HS-5 (cell line): ENCODE data around the gene RNU1-3.
A peak's percentile ranks its signal among the peaks of the same experiment; 100 is the strongest.
"Not testable (repeated sequence)": the region's sequence is repeated elsewhere in the genome, so short reads cannot be mapped to it uniquely, and the experiment has no call there.

ENCODE experiments used
- DNase-seq: peaks from one replicate; pipeline ENCODE4 v3.0.0-alpha.2; 2012; ENCODE audit warnings: low read depth

Gene RNU1-3

DNA sequence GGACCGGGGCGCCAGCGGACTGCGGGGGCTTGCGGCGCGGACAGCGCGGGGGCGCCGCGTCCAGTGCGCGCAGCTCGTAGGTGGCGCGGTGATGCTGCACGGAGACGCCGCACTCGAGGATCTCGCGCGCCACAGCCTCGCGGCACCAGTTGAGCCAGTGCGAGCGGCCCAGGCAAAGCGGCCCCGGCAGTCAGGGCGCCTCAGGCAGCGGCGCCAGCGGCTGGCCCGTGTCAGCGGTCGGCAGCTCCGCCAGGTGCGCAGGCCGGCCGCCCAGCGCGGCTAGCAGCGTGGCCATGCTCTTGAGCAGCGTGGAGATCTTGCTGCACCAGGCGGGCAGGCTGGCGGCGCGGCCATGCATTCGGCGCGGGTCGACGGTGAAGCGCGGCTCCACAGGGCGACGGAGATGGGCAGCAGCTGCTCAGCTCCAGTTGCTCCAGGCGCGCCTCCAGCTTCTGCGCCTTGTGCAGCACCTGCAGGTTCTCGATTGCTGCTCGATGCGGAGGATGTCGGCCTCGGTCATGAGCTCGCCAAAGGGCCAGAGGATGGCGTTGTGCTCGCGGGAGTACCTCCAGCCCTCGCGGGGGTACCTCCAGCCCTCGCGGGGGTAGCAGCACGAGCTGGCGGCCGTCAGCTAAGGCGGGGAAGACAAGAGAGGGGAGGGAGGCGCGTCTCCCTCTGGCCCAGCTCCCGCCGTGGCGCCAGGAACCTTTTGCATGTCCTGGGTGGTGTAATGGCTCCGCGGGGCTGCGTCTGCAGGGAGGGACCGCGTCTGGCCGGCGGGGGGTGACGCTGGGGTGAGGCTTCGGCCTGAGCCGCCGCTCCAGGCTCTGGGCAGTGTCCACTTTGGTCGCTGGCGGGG, 26.9 kb upstream of the RNU1-3 start:
- DNase-seq: not testable (repeated sequence)

DNA sequence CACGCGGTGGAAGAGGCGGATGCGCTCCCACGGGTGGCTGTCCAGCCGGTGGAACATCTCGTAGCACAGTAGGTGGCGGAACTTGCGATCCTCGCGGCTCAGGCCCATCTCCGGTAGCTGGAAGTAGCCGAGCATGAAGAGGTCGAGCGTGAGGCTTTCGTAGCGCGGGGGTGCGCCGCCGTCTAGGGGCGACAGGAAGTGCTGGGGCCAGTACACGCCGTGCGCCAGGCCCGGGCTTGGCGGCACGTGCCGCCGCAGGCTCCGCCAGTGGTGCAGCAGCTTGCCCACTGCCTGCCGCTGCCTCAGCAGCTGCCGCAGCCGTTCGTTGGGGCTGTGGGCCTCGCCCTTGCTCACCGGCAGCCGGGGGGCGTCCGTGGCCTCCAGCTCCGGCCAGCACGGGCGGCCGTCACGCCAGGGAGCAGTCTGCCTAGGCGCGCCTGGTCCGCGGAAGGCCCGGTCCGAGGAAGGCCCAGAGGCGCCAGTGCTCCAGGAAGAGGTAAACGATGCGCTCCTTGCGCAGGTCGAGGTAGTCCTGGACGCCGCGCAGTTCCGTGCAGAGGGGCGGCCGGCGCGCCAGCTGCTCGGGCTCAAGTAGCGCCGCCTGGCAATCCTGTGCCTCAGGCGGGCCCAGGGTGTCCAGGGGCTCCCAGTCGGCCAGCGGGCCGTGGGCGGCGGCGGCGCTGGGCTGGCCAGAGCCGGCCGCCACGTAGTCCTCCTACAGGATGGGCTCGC, 26.1 kb upstream of the RNU1-3 start:
- not testable (repeated sequence) for DNase-seq

DNA sequence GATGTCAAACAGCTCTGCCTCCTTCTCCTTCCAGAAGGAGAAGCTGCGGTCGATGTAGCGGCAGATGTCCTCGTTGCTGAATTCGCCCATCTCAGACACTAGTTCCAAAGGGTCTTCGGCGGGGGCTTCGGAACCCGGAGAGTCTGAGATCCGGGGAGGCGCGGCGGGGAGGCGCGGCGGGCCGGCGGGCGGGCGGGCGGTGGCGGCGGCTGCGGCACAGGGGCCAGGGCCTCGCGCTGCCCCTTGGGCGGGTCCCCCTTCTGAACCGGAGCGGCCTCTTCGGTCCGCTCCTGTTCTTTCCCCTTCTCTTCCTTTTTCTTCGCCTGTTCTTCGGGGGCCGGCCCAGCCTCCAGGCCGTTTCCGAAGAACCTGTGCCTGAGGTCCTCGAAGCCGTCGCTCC, 25.5 kb upstream of the RNU1-3 start:
- not testable (repeated sequence) for DNase-seq

DNA sequence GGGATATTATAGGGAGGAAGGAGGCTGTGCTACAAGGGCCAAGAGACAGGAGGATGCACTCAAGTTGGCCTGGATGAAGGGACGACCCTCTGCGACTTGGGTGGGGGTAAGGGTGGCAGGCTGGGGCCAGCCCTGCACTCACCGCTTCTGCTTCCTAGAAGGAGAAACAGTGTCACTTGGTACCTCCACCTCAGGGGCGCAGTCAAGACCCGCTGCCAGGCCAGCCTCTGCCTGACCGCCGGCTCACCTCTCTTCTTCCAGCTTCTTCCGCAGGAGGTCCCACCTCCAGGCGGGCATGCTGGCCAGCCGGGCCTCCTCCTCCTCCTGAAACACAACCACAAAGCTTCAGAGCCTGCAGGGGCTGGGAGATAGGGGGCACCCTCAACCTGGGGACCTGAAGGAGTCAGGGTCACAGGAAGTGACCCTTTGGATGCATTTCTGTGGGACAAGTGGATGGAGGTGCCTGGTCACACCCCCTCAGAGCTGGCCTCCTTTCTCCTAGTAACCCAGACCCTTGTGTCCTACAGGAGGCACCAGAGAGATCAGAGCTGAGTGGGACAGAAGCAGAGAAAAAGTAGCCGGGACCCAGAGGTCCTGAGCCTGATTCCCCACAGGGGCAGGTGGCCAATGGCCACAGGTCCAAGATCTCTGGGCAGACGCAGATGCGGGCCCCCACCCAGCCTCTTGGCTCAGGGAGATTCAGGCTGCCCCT, 24.4 kb upstream of the RNU1-3 start:
- DNase-seq: not testable (repeated sequence)

DNA sequence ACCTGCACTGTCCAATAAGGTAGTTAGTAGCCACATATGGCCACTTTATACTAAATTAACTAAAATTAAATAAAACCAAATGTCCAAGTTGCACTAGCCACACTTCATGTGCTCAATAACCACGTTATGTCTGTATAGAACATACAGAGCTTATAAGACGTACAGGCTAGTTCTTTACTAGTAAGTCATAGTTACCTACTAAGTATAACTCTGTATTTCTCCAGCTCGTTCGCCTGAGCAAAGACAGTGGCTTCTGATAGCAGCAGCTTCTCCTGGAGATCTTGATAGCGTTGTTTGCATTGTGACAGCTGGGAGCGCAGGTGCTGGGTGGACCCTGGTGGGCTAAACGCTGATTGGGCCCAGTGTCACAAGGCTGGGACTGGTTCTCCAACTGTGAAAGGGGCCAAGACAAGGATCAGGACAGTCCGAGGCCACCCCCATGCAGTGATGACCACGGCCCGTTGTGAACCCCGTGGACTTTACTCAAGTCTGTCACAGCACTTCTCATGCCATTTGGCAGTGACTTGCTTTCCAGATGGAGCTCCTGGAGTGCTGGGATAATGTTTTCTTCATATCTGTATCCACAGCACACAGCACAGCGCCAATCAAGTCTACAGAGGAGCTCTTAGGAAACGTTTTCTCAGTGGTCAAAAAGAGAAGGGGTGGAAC, 20.5 kb upstream of the RNU1-3 start:
- DNase-seq: not testable (repeated sequence)

DNA sequence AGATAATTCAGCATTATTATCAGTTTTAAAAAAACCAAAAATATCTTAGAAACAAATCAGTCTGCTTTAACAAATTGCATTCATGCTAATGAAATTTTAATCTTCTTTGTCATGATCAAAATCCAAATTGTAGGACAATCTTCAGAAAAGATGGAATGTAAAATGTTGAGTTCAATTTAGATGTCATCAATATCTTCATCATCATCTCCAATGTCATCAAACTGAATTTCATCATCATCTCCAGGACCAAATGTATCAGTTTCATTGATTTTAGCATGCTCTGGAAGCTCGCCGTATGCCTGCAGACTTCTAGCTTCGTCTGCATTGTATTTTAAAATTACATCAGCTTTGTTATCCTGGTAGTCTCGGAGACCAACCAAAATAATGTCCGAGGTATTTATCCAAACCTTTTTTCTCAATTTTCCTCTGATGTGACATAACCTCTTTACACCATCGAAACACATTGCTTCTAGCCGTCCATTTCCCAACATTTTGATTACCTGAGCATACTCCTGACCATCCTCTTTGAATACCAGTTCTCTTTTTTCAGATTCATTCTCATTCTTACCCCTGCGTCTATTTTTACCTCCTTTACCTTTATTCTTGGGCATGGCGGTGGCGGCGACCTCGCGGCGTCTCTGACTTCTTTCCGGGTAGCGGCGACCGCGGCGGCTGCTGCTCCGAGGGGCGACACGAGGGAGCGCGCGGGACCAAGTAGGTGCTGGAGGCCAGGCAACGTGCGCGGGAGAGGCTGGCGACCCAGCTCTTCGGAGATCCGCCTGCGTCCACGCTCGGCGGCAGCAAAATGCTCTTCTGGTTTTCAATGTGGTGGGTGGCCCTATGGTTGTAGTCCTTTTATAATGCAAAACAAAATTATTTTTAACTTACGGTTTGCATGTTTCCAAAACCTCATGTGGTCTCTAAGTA, 19.0 kb upstream of the RNU1-3 start:
- not testable (repeated sequence) for DNase-seq

DNA sequence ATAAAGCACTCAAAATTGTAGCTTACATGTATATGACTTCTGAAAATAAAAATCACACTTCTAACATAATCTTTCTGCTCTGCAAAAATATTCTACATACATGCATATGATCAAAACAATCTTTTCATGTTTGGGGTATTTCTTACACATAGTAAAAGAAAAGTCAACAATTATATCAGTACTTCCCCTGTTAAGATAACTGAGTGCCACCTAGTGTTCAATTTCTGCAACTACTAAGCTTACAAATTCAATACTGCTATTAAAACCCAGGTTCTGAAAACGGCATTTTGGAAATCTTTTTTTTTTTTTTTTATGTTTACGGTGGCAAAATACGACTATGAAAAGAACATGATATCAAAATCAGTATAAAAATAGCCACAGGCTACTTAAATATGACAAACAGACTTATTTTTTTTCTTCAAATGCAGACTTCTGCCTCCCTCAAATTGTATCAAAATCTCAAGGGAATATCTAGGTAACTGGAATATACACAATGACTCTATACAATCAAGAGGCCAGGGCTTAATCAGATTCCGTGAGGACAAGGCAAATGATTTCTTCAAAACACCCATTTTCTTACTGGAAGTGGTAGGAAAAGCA, 18.1 kb upstream of the RNU1-3 start:
- DNase-seq: not testable (repeated sequence)

DNA sequence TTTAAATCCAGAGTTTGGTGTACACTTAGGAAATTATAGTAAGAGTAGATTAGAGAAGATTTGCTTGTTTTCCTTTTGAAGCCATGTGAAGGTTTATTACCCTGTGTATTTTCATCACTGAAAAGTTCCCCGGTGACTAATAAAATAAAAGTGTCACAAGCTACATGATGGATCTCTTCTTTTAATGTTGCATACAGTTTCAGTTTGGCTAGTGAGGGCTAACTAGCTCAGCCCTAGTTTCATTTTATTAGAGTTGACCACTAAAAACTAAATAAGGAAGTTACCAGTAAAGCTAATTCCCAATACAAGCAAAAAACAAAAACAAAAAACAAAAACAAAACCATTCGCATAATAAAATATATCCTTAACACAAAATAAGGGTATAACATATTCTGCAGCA, 17.4 kb upstream of the RNU1-3 start:
- DNase-seq: not testable (repeated sequence)

DNA sequence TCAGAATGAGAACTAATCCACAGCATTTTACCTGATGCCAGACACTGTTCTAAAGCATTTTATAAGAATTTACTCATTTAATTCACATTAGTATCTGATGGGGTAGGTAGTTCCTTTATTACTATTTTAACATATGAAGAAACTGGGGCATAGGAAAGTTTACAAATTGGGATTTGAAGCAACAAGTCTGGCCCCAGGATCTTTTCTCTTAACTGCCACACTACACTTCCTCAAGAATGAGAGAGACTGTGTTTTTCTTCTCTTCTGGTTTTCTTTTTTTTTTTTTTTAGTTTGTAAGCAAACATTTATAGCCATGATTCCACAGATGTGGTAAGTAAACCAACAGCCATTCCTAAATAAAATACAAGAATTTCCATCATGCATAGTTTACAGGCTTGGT, 16.1 kb upstream of the RNU1-3 start:
- not testable (repeated sequence) for DNase-seq

DNA sequence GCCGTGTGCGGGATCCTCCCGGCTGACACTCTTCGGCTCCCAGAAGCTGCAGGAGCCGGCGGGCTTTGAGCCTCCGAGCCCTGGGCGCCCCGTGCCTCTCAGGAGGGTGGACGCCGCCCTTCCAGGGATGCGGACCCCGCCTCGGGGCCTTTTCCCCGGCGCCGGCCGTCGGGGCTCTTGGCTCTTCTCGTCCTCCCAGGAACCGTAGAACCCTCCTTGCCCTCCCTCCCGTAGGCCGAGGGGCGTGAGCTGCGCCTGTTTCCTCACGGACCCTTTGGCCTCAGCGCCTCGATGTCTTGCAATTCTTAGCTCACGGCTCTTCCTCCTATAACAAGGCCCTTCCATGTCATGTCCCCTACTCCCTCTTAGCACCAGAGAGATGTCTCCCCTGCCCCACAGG, 13.6 kb upstream of the RNU1-3 start:
- DNase-seq: not testable (repeated sequence)

DNA sequence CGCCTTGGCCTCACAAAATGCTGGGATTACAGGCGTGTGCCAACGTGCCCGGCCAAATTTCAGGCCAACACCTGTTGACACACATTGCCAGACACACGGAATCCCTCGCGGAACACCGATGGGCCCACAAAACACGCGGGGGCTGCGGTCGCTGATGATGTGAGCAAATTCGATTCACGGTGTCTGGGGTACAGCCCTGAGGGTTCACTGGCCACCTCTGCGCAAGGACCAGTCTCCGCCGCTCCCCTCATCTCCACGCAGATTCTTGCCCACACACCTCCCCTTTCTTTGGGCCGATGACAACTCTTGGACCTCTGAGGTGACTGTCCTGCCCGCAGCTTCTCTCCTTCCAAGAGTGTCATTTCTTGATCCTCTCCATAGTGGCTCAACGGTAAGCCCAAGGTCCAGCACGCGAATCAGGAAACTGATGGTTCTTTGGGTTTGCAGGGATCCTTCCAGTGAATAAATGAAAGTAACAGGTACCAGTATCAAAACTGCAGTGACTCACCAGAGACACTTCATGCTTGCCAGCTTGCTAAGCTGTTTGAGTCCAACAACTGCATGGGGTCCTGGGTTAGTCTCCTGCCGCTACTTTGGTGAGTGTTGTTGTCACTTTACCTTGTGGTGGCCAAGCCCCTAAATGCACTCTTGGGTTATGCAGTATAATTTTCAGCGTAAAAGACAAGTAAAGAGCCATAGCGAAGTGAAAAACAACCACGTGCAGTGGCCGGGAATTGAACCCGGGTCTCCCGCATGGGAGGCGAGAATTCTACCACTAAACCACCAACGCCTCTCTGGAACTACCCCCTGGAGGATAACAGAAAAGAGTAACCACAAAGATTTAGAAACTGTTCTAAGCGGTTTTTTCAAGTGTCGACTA, 11.0 kb upstream of the RNU1-3 start:
- DNase-seq: peak; percentile 39

DNA sequence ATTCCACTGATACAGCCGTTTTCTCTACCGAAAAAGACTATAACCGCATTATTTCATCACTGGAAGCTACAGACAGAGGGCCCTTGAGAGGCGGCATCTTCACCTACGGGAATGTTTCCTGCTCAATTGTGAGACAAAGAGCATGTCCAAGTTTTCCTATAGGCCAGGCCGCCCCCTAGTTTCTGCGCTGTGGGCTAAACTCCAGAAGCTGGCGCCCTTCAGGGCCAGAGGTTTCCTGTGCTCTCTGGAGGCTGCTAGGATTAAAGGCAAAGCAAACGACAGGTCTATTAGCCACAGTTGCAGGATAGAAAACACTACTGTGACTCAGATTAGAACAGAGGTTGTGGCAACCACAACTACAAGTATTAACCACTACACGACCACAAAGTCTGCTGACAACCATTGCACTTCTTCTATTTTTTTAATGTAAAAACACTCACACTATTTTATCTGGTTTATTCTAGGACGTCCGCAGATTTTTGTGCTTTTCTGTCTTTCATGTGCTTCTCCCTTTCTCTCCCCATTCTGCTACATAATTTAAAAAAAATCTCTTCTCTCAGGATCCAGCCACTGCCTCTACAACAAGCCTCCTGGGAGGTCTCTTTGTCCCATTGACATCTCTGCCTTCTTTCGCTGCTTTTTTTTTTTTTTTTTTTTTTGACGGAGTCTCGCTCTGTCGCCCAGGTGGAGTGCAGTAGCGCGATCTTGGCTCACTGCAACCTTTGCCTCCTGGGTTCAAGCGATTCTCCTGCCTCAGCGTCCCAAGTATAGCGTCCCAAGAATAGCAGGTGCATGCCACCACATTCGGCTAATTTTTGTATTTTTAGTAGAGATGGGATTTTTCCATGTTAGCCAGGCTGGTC, 10.1 kb upstream of the RNU1-3 start:
- DNase-seq: not testable (repeated sequence)

DNA sequence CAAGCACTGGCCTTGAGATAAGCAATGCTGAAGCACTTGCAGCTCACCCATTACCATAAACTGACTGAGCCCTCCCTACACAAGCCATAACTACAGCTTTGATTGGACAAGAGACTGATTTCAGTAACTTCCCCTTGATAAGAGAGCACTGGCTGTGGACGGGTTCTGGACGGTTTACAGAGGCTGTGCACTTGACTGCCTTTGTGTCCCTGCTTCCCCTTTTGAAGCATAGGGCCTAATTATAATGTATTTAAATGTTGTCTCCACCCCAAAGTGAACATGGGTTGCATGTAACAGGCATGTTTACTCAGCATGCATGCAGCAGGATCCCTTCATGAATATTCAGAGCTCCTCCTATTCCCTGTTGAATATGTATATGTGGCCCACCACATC, 8.4 kb upstream of the RNU1-3 start:
- not testable (repeated sequence) for DNase-seq

DNA sequence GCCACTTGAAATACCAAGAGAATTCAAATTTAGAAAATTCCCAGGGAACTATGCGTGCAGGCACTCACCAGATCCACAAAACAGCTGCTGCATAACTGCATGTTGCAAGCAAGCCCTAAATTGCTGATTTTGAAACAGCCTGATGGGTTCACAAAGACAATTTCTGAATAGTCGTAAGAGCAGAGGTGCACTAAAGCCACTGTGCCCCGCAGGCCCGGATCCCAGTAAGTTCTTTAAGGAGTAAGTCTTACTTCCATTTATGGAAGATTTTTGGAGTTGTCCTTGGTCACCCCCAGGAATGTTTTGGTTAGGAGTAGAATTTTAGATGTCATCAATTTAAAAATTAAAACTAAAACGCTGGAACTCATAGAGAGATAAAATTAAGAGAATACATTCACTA, 7.2 kb upstream of the RNU1-3 start:
- not testable (repeated sequence) for DNase-seq

DNA sequence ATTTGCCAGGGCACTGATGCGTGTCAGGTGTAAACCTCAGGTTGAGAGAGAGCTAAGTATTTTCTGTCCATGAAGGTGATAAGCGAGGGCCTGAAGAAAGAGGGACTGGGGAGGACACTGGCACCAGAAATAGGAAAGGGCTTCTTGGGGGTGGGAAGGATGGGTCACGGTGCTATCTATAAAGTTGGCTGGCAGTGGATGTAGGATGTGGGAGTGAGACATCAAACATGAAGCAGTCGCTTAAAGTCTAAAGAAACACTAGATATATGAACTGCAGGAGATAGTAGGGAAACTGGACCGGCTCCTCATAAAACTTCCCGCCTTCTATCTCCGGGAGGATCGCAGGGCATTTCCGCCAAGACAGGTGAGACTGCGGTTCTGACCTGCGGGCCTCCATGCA, 912 bp downstream of the RNU1-3 start:
- DNase-seq: not testable (repeated sequence)

DNA sequence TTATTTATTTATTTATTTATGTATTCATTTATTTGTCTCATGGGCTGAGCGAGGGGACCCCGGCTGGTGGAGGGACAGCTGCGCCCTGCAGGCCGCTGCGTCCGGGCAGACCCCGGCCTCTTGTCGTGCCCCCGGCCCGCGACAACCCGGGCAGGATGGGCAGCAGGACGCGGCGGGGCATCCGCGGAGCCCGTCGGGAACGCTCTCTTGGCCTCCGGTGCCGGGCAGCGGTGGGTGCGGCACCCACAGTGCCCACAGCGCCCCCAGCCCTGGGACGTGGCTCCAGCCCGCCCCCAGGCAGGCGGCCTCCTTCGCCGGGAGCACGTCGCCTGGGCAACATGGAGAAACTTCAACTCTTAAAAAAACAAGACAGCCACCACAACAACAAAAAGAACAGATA, 8.5 kb downstream of the RNU1-3 start:
- DNase-seq: not testable (repeated sequence)

DNA sequence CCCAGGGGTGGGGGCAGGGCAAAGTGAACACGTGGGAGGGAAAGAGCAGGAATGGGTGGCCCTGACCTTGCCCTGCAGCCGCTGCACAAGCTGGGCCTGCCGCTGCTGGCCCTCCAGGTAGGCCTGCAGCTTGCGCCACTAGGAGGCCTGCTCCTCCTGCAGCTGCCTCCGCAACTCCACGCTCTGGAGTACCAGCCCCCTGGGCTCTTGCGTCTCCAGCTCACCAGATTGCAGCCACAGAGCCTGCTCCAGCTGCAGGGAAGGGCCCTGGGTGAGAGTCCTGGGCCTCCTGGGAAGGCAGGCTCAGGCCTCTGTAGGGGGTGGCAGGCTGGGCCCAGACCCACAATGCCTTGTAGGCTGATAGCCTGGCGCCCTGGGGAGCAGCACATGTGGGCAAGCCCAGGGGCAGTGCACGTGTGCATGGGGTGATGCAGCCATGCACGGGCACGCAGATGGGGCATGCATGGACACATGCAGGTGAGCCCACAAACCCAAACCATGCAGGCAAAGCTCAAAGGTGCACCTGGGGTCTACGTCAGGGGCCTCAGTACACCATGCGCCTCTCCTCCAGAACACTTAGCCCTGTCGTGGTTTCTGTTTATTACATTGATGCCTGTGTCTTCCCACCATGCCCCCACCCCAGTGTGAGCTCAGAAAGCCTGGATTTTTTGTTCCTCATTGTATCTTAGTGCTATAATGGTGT, 9.6 kb downstream of the RNU1-3 start:
- not testable (repeated sequence) for DNase-seq

DNA sequence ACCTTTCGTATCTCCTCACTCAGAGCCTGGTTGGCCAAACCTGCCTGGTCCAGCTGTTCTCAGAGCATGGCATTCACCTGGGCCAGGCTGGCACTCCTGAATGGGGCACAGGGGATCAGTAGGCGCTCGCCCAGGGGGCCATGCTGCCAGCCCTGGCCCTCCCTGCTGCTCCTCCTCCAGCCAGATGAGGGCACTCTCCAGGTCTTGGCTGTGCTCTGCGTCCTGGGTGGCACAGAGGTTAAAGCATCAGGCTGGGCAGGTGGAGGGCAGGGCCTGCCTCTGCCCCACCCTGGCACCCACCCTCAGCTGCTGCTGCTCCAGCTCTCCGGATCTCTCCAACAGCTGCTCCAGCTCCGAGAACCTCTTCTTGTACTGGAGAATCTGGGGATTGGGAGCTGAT, 10.2 kb downstream of the RNU1-3 start:
- DNase-seq: not testable (repeated sequence)
